NT2/D1 (cell line): Measurements from ENCODE around the gene DGCR6.
"Not testable (repeated sequence)": the region's sequence is repeated elsewhere in the genome, so short reads cannot be mapped to it uniquely, and the experiment has no call there.

Experiments used
- SUZ12 ChIP-seq: IDR thresholded peaks from 2 replicates; pipeline ENCODE4 v1.6.1; 2011; ENCODE audit not compliant: insufficient read length, insufficient read depth; ENCODE audit errors: extremely low read depth
- YY1 ChIP-seq: IDR thresholded peaks from 2 replicates; pipeline ENCODE4 v1.6.1; 2011; ENCODE audit not compliant: insufficient read length, insufficient read depth
- ZNF274 ChIP-seq: IDR thresholded peaks from 2 replicates; pipeline ENCODE4 v1.6.1; 2011; ENCODE audit warnings: mild to moderate bottlenecking, low read depth, low read length

- not testable (repeated sequence) for TF ChIP-seq ZNF274, YY1, SUZ12
Measured at GRCh38 chr22:18884465-18884864, 21.7 kb upstream of the DGCR6 start.
